Body of pancreas (tissue), 4 donors: ENCODE results near the gene MBP.

Experiments
- POLR2A ChIP-seq, 3 donors: fragments of 450-650 bp; IDR thresholded peaks; one replicate each; pipeline ENCODE4 v1.6.1; 2016; ENCODE audit warnings: antibody characterized with exemption in 3 of 3, mild to moderate bottlenecking in 2 of 3
- TF ChIP-seq, protein P1 (sequence below), 7 experiments: fragments of 450-650 bp in 4 of 7; fragments of 200-600 bp in 3 of 7; sonication (generic) in 3 of 7; IDR thresholded peaks; one replicate each; pipeline ENCODE4 v1.5.1; 2016 to 2019; ENCODE audit warnings: antibody characterized with exemption in 7 of 7

DNA sequence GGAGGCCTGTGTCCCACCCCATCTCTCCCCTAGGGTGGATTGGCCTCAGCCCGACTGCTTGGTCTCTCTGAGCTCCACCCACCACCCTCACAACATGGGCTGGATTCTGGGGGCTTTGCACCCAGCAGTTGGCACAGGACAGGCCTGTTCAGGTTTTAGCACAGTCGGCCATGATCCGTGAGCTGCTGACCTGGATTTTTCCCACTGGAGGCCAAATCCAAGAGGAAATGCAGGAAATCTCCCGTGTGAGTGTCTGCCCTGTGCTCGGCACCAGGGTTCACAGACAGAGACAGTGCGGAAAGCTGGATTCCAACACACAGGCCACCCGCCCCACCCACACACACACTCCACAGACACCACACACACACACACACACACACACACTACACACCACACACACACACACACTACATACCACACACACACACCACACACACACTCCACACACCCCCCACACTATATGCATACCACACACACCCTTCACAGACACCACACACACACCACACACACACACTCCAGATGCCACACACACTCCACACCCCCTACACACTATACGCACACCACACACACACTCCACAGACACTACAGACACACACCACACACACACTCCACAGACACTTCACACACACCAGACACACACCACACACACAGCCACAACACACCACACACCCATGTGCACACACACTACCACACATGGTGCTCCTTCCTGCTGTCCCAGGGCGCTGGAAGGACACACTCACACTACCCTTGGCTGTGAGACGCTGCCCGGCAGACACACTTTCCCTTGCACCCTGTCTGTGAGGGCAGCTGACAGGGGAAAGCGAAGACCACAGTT, 14.1 kb downstream of the MBP start:
- no peak for TF ChIP-seq POLR2A (IDR thresholded peaks at IDR 0.05)
- TF ChIP-seq, protein P1, sequence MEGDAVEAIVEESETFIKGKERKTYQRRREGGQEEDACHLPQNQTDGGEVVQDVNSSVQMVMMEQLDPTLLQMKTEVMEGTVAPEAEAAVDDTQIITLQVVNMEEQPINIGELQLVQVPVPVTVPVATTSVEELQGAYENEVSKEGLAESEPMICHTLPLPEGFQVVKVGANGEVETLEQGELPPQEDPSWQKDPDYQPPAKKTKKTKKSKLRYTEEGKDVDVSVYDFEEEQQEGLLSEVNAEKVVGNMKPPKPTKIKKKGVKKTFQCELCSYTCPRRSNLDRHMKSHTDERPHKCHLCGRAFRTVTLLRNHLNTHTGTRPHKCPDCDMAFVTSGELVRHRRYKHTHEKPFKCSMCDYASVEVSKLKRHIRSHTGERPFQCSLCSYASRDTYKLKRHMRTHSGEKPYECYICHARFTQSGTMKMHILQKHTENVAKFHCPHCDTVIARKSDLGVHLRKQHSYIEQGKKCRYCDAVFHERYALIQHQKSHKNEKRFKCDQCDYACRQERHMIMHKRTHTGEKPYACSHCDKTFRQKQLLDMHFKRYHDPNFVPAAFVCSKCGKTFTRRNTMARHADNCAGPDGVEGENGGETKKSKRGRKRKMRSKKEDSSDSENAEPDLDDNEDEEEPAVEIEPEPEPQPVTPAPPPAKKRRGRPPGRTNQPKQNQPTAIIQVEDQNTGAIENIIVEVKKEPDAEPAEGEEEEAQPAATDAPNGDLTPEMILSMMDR (IDR thresholded peaks at IDR 0.05): no peak
